Esophagus muscularis mucosa (tissue), 4 donors: ENCODE results near the gene FCGR2B. TPM values are rescaled to one million over a fixed set of nuclear protein-coding genes. Genes with fewer than 3 reads are reported as not detected.

Experiments
- DNase-seq: peaks from one replicate; pipeline ENCODE4 v3.0.0-alpha.2; 2017; ENCODE audit errors: extremely low spot score
- H3K27ac ChIP-seq, 4 donors: fragments of 200-600 bp; sonication (generic); replicated peaks in 1 of 4; 1 replicate in 3 of 4; 2 replicates in 1 of 4; pipeline ENCODE4 v1.5.1; 2016 to 2019; ENCODE audit warnings: mild to moderate bottlenecking in 1 of 4
- H3K27me3 ChIP-seq, 4 donors: fragments of 200-600 bp; sonication (generic); one replicate each; pipeline versions ENCODE4 v1.5.1 to v1.6.0; 2016 to 2019
- H3K36me3 ChIP-seq, 4 donors: fragments of 200-600 bp; sonication (generic); one replicate each; pipeline ENCODE4 v1.5.1; 2016 to 2019
- H3K4me1 ChIP-seq, 4 donors: fragments of 200-600 bp; sonication (generic); one replicate each; pipeline ENCODE4 v1.5.1; 2016 to 2019
- H3K4me3 ChIP-seq, 4 donors: fragments of 200-600 bp; sonication (generic); 1 replicate in 2 of 4; 2 replicates in 2 of 4; pipeline ENCODE4 v1.5.1; 2016 to 2019; ENCODE audit warnings: mild to moderate bottlenecking in 4 of 4, moderate library complexity in 1 of 4
- H3K9me3 ChIP-seq, 4 donors: fragments of 200-600 bp; sonication (generic); 1 replicate in 3 of 4; 2 replicates in 1 of 4; pipeline ENCODE4 v1.5.1; 2016 to 2019
- EP300 ChIP-seq: sonication (generic); formaldehyde crosslinking; IDR thresholded peaks from one replicate; pipeline ENCODE4 v1.6.1; 2017; ENCODE audit warnings: antibody characterized with exemption
- POLR2A ChIP-seq: fragments of 450-650 bp; IDR thresholded peaks from one replicate; pipeline ENCODE4 v1.6.1; 2017; ENCODE audit warnings: antibody characterized with exemption, moderate library complexity, mild to moderate bottlenecking, low read depth
- POLR2AphosphoS5 ChIP-seq, 2 donors: sonication (generic); formaldehyde crosslinking; IDR thresholded peaks; one replicate each; pipeline ENCODE4 v1.6.1; 2017; ENCODE audit warnings: antibody characterized with exemption in 2 of 2
- WGBS: methylation state at CpG from one replicate; pipeline ENCODE4 v1.1.5; 2018; 5-methylcytosine and 5-hydroxymethylcytosine counted together
- intact Hi-C: fragments of 100-400 bp; cut with DNase I; formaldehyde crosslinking; loops from one replicate; pipeline ENCODE4 v1.15.1; 2023
- total RNA-seq, 4 donors: library from RNA; depleted of rRNA; stranded (reverse); fragments of >200 nt; gene quantifications; one replicate each; pipeline versions ENCODE4 v1.1.0 to v1.2.1, GENCODE V29; 2016
- TF ChIP-seq, protein P1 (sequence below), 3 experiments: fragments of 200-600 bp in 2 of 3; fragments of 450-650 bp in 1 of 3; sonication (generic) in 2 of 3; IDR thresholded peaks; one replicate each; pipeline ENCODE4 v1.5.1; 2017 to 2019; ENCODE audit warnings: antibody characterized with exemption in 3 of 3, mild to moderate bottlenecking in 2 of 3, moderate library complexity in 1 of 3

Gene FCGR2B
- total RNA-seq, 4 donors from 2014 or later, result 12.7 to 39.8 (median 27.0) TPM

GRCh38 chr1:161676441-161676840 is 13.5 kb downstream of the FCGR2B start:
- no peak overlapping the region for H3K27ac ChIP-seq
- no peak overlapping the region for H3K4me3 ChIP-seq
- no peaks in the 10 kb centered on the region for H3K4me1 ChIP-seq
- H3K36me3 ChIP-seq, result no peaks in the 10 kb centered on the region
- H3K9me3 ChIP-seq, result no peaks in the 10 kb centered on the region
- intact Hi-C loops, result no loop called here
- H3K27me3 ChIP-seq, result peaks cover 0 to 5% (median 2%) of the 10 kb centered on the region in 4 donors
- 69% methylated on average over 2 of the region's 2 CpGs for WGBS
- no peak for DNase-seq
- no peak for TF ChIP-seq EP300
- TF ChIP-seq, protein P1, sequence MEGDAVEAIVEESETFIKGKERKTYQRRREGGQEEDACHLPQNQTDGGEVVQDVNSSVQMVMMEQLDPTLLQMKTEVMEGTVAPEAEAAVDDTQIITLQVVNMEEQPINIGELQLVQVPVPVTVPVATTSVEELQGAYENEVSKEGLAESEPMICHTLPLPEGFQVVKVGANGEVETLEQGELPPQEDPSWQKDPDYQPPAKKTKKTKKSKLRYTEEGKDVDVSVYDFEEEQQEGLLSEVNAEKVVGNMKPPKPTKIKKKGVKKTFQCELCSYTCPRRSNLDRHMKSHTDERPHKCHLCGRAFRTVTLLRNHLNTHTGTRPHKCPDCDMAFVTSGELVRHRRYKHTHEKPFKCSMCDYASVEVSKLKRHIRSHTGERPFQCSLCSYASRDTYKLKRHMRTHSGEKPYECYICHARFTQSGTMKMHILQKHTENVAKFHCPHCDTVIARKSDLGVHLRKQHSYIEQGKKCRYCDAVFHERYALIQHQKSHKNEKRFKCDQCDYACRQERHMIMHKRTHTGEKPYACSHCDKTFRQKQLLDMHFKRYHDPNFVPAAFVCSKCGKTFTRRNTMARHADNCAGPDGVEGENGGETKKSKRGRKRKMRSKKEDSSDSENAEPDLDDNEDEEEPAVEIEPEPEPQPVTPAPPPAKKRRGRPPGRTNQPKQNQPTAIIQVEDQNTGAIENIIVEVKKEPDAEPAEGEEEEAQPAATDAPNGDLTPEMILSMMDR (IDR thresholded peaks at IDR 0.05), result no peak
- no peak for TF ChIP-seq POLR2A
- no peak for TF ChIP-seq POLR2AphosphoS5 (IDR thresholded peaks at IDR 0.05)

DNA sequence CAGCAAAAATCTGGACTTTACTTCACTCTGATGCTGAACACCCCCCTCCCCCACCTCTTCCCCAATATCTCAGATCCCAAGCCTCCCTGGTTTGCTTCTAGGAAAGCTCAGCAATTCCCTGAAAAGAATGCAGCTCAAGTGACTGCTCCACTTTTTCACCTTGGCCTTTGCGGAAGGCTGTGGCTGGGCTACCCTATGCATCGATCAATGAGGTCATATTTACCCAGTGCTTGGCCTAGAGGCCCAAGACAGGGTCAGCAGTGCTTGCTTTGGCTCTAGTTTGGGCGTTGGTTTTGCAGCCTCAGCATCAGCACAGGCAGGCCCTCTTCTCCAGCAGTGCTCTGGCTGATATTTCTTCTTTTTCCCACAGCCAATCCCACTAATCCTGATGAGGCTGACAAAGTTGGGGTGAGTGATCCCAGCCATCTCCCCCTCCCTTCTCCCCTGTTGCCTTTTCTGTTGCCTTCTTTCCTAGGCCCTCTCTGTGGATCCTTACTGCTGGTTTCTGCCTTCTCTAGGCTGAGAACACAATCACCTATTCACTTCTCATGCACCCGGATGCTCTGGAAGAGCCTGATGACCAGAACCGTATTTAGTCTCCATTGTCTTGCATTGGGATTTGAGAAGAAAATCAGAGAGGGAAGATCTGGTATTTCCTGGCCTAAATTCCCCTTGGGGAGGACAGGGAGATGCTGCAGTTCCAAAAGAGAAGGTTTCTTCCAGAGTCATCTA is 14.2 kb downstream of the FCGR2B start:
- peaks cover 0 to 5% (median 2%) of the 10 kb centered on the region in 4 donors for H3K27me3 ChIP-seq
- TF ChIP-seq POLR2AphosphoS5 (IDR thresholded peaks at IDR 0.05), result no peak
- TF ChIP-seq POLR2A, result no peak
- TF ChIP-seq, protein P1 (IDR thresholded peaks at IDR 0.05), result no peak
- TF ChIP-seq EP300, result no peak
- H3K4me1 ChIP-seq, result no peaks in the 10 kb centered on the region
- no peak overlapping the region for H3K4me3 ChIP-seq
- intact Hi-C loops, result no loop called here
- no peak for DNase-seq
- H3K9me3 ChIP-seq, result no peaks in the 10 kb centered on the region
- H3K27ac ChIP-seq, result no peak overlapping the region
- 81% methylated on average over 5 of the region's 5 CpGs for WGBS
- no peaks in the 10 kb centered on the region for H3K36me3 ChIP-seq

DNA sequence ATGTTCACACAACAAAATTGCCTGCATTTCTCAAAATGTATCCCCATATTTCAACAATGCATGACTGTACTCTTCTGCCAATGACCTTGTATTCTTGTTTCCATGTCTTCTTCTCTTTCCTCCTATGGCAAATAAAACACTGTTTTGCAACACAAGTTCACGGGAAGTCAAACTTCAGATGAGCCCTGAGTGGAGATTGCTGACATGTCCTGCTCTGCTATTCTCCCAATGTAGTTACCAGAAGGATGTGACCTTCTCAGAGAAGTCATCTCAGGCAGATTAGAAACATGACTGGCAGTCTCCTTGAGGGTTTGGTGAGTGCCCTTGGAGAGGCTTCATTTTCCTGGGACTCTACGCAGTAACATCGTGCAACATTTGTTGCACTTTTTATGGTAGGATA is 15.6 kb downstream of the FCGR2B start:
- no peak for DNase-seq
- intact Hi-C loops, result no loop called here
- 84% methylated on average over 3 of the region's 3 CpGs for WGBS
- H3K4me1 ChIP-seq, result no peaks in the 10 kb centered on the region
- TF ChIP-seq POLR2AphosphoS5 (IDR thresholded peaks at IDR 0.05) (no peak), EP300 (no peak), POLR2A (no peak)
- TF ChIP-seq, protein P1 (IDR thresholded peaks at IDR 0.05), result no peak
- H3K4me3 ChIP-seq, result no peak overlapping the region
- H3K27me3 ChIP-seq, result peaks cover 0 to 5% (median 2%) of the 10 kb centered on the region in 4 donors
- H3K36me3 ChIP-seq, result no peaks in the 10 kb centered on the region
- H3K9me3 ChIP-seq, result no peaks in the 10 kb centered on the region
- H3K27ac ChIP-seq, result no peak overlapping the region

DNA sequence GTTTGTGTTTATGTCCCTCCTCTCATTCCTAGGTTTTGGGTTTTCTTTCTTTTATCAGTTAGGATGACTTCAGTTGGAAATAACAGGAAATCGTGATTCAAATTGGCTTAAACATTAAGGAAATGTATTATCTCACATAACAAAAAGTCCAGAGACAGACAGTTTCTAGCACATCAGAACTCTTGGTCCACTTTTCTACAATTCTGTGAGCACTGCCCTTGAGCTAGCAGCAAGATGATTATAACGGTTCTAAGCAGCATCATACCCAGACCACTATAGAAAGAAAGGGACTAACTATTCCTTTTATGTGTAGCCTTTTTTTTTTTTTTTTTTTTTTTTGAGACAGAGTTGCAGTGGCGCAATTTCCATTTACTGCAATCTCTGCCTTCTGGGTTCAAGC is 18.9 kb downstream of the FCGR2B start:
- 71% methylated on average over 3 of the region's 3 CpGs for WGBS
- intact Hi-C loops, result no loop called here

More for the DNA sequence above, 18.9 kb downstream of the FCGR2B start:
- no peaks in the 10 kb centered on the region for H3K9me3 ChIP-seq
- DNase-seq, result no peak
- peaks cover 0 to 15% (median 3%) of the 10 kb centered on the region in 4 donors for H3K27me3 ChIP-seq
- no peaks in the 10 kb centered on the region for H3K4me1 ChIP-seq
- TF ChIP-seq, protein P1 (IDR thresholded peaks at IDR 0.05), result no peak
- TF ChIP-seq POLR2AphosphoS5 (IDR thresholded peaks at IDR 0.05) (no peak), POLR2A (no peak), EP300 (no peak)
- H3K36me3 ChIP-seq, result no peaks in the 10 kb centered on the region
- H3K4me3 ChIP-seq, result no peak overlapping the region
- no peak overlapping the region for H3K27ac ChIP-seq
